HepG2 (cell line): ENCODE measurements around the gene PDPK1. TPM values are rescaled to one million over a fixed set of nuclear protein-coding genes. Genes with fewer than 3 reads are reported as not detected.
A peak's percentile ranks its signal among the peaks of the same experiment; 100 is the strongest.

Experiments used
- DNMT1 ChIP-seq: sonication (generic); formaldehyde crosslinking; IDR thresholded peaks from 2 replicates; pipeline ENCODE4 v1.5.1; 2020; ENCODE audit warnings: mild to moderate bottlenecking, missing genetic modification reagents
- MBD4 ChIP-seq: IDR thresholded peaks from 2 replicates; pipeline ENCODE4 v1.6.1; 2012; ENCODE audit warnings: low read length, inconsistent platforms, borderline replicate concordance
- RNF2 ChIP-seq: fragments of 450-650 bp; conservative IDR thresholded peaks from 2 replicates; pipeline ENCODE4 v1.6.1; 2016; ENCODE audit warnings: low read depth
- STAT6 ChIP-seq: sonication (generic); formaldehyde crosslinking; IDR thresholded peaks from 2 replicates; pipeline ENCODE4 v1.4.0; 2020; ENCODE audit warnings: missing genetic modification reagents, mild to moderate bottlenecking, borderline replicate concordance
- ZKSCAN5 ChIP-seq: sonication (generic); formaldehyde crosslinking; IDR thresholded peaks from 2 replicates; pipeline ENCODE4 v1.5.1; 2020; ENCODE audit warnings: mild to moderate bottlenecking, missing genetic modification reagents
- ZNF253 ChIP-seq: sonication (generic); formaldehyde crosslinking; IDR thresholded peaks from 2 replicates; pipeline ENCODE4 v1.8.0; 2022; ENCODE audit warnings: mild to moderate bottlenecking, missing genetic modification reagents, borderline replicate concordance
- ZNF256 ChIP-seq: sonication (generic); formaldehyde crosslinking; conservative IDR thresholded peaks from 2 replicates; pipeline ENCODE4 v1.4.0; 2020; ENCODE audit warnings: missing genetic modification reagents
- ZNF563 ChIP-seq: sonication (generic); formaldehyde crosslinking; IDR thresholded peaks from 2 replicates; pipeline ENCODE4 v1.8.0; 2022; ENCODE audit warnings: mild to moderate bottlenecking, moderate library complexity, missing genetic modification reagents
- ZNF577 ChIP-seq: sonication (generic); formaldehyde crosslinking; IDR thresholded peaks from 2 replicates; pipeline ENCODE4 v1.4.0; 2020; ENCODE audit warnings: mild to moderate bottlenecking, low read depth, missing genetic modification reagents, borderline replicate concordance
- ZNF605 ChIP-seq: sonication (generic); formaldehyde crosslinking; IDR thresholded peaks from 2 replicates; pipeline ENCODE4 v1.8.0; 2022; ENCODE audit warnings: mild to moderate bottlenecking, missing genetic modification reagents
- ZNF768 ChIP-seq: sonication (generic); formaldehyde crosslinking; IDR thresholded peaks from 2 replicates; pipeline ENCODE4 v1.4.0; 2020; ENCODE audit warnings: missing genetic modification reagents
- ZNF776 ChIP-seq: sonication (generic); formaldehyde crosslinking; IDR thresholded peaks from 2 replicates; pipeline ENCODE4 v1.4.0; 2020; ENCODE audit warnings: mild to moderate bottlenecking, missing genetic modification reagents
- polyA plus RNA-seq, 8 experiments: library from polyadenylated mRNA; depleted of rRNA in 3 of 8; stranded (reverse) in 7 of 8; unstranded in 1 of 8; fragments of >200 nt; fragmentation: Illumina TruSeq in 4 of 8; extraction: Trizol in 4 of 8; gene quantifications; 2 replicates each; pipeline versions ENCODE4 v1.2.1 to v1.2.3, GENCODE V29; 2011 to 2016; ENCODE audit warnings: low read depth in 4 of 8, missing spikeins in 1 of 8, mixed read lengths in 1 of 8; ENCODE audit not compliant: insufficient read depth in 1 of 8
- total RNA-seq, 5 experiments: library from RNA; depleted of rRNA; stranded (reverse); fragments of >200 nt; fragmentation: Illumina TruSeq; extraction: Trizol; gene quantifications; 2 replicates each; pipeline ENCODE4 v1.2.3, GENCODE V29; 2016; ENCODE audit warnings: low read depth in 1 of 5
- TF ChIP-seq, protein P1 (sequence below): sonication (generic); formaldehyde crosslinking; IDR thresholded peaks from 2 replicates; pipeline ENCODE4 v1.5.0; 2020; ENCODE audit warnings: missing genetic modification reagents
- TF ChIP-seq, protein P2 (sequence below): sonication (generic); formaldehyde crosslinking; IDR thresholded peaks from 2 replicates; pipeline ENCODE4 v1.9.0; 2022; ENCODE audit warnings: low read depth, missing genetic modification reagents
- TF ChIP-seq, protein P3 (sequence below): sonication (generic); formaldehyde crosslinking; IDR thresholded peaks from 2 replicates; pipeline ENCODE4 v1.8.1; 2023; ENCODE audit warnings: mild to moderate bottlenecking, missing genetic modification reagents
- TF ChIP-seq, protein P4 (sequence below): sonication (generic); formaldehyde crosslinking; IDR thresholded peaks from 2 replicates; pipeline ENCODE4 v1.4.0; 2020; ENCODE audit warnings: missing genetic modification reagents

Gene PDPK1
- total and polyA plus RNA-seq, 2 of the 13 experiments (the other 11 are each of a cell fraction or from before 2014, with no cell fraction given), result 59.6 to 129 TPM

DNA sequence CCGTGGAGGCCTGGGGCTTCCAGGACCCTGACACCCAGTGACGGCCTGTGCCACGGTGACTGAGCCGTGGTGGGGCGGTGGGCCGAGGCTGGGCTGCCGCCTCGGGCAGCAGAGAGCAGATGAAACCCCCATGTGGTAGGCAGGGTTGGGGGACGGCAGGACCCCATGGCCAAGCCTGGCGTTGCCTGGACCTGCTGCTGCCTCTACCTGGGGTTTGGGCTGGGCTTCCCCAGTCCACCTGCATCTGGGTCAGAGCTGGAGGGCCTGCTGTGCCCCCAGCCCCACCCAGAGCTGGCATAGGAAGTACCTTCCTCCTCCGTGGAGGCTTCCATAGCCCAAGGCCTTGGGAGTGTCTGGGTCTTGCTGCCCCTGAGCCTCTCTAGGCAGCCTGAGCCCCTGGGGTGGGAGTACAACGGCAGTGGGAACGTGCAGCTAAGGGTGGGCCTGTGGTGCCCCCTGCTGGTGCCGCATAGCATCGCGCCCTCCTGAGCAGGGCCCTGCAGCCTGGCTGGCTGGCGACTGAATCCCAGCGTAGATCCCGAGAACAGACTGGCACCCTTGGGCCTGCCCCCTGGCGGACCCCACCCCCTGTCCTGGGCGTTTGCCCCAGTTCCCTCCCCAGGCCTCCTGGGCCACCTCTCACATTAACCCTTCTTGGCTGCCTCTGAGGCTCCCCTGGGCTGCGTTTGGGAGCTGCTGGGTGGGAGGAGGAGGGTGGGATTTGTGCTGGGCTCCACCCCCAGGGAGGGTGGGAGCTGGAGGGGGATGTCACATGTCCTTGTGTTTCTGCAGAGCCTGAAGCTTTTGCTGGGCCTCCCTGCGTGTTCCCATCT is 36.7 kb upstream of the PDPK1 start (continued):
- no peak for TF ChIP-seq STAT6
- no peak for TF ChIP-seq ZNF768
- no peak for TF ChIP-seq RNF2
- no peak for TF ChIP-seq ZNF253 (CRISPR knock-in tag)
- TF ChIP-seq DNMT1 (CRISPR knock-in tag), result no peak
- TF ChIP-seq ZNF256 (CRISPR knock-in tag), result no peak
- no peak for TF ChIP-seq ZNF563 (CRISPR knock-in tag)
- TF ChIP-seq ZNF605 (CRISPR knock-in tag), result no peak
- TF ChIP-seq, protein P1, sequence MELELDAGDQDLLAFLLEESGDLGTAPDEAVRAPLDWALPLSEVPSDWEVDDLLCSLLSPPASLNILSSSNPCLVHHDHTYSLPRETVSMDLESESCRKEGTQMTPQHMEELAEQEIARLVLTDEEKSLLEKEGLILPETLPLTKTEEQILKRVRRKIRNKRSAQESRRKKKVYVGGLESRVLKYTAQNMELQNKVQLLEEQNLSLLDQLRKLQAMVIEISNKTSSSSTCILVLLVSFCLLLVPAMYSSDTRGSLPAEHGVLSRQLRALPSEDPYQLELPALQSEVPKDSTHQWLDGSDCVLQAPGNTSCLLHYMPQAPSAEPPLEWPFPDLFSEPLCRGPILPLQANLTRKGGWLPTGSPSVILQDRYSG (CRISPR knock-in tag), result no peak
- TF ChIP-seq, protein P2, sequence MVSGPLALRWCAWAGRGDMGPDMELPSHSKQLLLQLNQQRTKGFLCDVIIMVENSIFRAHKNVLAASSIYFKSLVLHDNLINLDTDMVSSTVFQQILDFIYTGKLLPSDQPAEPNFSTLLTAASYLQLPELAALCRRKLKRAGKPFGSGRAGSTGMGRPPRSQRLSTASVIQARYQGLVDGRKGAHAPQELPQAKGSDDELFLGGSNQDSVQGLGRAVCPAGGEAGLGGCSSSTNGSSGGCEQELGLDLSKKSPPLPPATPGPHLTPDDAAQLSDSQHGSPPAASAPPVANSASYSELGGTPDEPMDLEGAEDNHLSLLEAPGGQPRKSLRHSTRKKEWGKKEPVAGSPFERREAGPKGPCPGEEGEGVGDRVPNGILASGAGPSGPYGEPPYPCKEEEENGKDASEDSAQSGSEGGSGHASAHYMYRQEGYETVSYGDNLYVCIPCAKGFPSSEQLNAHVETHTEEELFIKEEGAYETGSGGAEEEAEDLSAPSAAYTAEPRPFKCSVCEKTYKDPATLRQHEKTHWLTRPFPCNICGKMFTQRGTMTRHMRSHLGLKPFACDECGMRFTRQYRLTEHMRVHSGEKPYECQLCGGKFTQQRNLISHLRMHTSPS (CRISPR knock-in tag), result 0 out of 2 replicates have a peak, but pooled peaks have one; percentile 26
- TF ChIP-seq ZKSCAN5, result no peak
- no peak for TF ChIP-seq ZNF776 (CRISPR knock-in tag)
- TF ChIP-seq, protein P3, sequence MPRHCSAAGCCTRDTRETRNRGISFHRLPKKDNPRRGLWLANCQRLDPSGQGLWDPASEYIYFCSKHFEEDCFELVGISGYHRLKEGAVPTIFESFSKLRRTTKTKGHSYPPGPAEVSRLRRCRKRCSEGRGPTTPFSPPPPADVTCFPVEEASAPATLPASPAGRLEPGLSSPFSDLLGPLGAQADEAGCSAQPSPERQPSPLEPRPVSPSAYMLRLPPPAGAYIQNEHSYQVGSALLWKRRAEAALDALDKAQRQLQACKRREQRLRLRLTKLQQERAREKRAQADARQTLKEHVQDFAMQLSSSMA (CRISPR knock-in tag), result no peak
- no peak for TF ChIP-seq ZNF577 (CRISPR knock-in tag)
- TF ChIP-seq, protein P4, sequence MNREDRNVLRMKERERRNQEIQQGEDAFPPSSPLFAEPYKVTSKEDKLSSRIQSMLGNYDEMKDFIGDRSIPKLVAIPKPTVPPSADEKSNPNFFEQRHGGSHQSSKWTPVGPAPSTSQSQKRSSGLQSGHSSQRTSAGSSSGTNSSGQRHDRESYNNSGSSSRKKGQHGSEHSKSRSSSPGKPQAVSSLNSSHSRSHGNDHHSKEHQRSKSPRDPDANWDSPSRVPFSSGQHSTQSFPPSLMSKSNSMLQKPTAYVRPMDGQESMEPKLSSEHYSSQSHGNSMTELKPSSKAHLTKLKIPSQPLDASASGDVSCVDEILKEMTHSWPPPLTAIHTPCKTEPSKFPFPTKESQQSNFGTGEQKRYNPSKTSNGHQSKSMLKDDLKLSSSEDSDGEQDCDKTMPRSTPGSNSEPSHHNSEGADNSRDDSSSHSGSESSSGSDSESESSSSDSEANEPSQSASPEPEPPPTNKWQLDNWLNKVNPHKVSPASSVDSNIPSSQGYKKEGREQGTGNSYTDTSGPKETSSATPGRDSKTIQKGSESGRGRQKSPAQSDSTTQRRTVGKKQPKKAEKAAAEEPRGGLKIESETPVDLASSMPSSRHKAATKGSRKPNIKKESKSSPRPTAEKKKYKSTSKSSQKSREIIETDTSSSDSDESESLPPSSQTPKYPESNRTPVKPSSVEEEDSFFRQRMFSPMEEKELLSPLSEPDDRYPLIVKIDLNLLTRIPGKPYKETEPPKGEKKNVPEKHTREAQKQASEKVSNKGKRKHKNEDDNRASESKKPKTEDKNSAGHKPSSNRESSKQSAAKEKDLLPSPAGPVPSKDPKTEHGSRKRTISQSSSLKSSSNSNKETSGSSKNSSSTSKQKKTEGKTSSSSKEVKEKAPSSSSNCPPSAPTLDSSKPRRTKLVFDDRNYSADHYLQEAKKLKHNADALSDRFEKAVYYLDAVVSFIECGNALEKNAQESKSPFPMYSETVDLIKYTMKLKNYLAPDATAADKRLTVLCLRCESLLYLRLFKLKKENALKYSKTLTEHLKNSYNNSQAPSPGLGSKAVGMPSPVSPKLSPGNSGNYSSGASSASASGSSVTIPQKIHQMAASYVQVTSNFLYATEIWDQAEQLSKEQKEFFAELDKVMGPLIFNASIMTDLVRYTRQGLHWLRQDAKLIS (CRISPR knock-in tag), result no peak
- no peak for TF ChIP-seq MBD4
